MM.1S (cell line): ENCODE results near the gene DGUOK.

Experiments used
- DNase-seq: peaks from one replicate; pipeline ENCODE4 v3.0.0-alpha.2; 2015
- H2AFZ ChIP-seq: fragments of 300-600 bp; sonication (generic); 2 replicates; pipeline ENCODE4 v1.6.0; 2016; ENCODE audit warnings: antibody characterized with exemption, low read length
- H3F3A ChIP-seq: fragments of 300-600 bp; sonication (generic); 2 replicates; pipeline ENCODE4 v1.6.1; 2016; ENCODE audit warnings: mild to moderate bottlenecking, antibody characterized with exemption, low read length, moderate library complexity, mixed read lengths; ENCODE audit not compliant: insufficient read depth
- H3K27ac ChIP-seq: fragments of 300-600 bp; sonication (generic); 2 replicates; pipeline ENCODE4 v1.5.1; 2016; ENCODE audit warnings: mild to moderate bottlenecking, low read length
- H3K27me3 ChIP-seq: fragments of 300-600 bp; sonication (generic); replicated peaks from 2 replicates; pipeline ENCODE4 v1.6.0; 2016; ENCODE audit warnings: low read length; ENCODE audit not compliant: insufficient read depth
- H3K36me3 ChIP-seq: fragments of 300-600 bp; sonication (generic); replicated peaks from 2 replicates; pipeline ENCODE4 v1.6.1; 2016; ENCODE audit warnings: mild to moderate bottlenecking, low read length, mixed read lengths; ENCODE audit not compliant: insufficient read depth
- H3K4me1 ChIP-seq: fragments of 300-600 bp; sonication (generic); 2 replicates; pipeline ENCODE4 v1.6.1; 2016; ENCODE audit warnings: low read length, mixed read lengths
- H3K4me2 ChIP-seq: fragments of 300-600 bp; sonication (generic); 2 replicates; pipeline ENCODE4 v1.6.0; 2016; ENCODE audit warnings: low read depth, low read length
- H3K4me3 ChIP-seq: fragments of 300-600 bp; sonication (generic); 2 replicates; pipeline ENCODE4 v1.5.1; 2016; ENCODE audit warnings: low read length, mixed read lengths
- H3K79me2 ChIP-seq: fragments of 300-600 bp; sonication (generic); 2 replicates; pipeline ENCODE4 v1.6.1; 2016; ENCODE audit warnings: mixed run types, low read length, mixed read lengths
- H3K9ac ChIP-seq: fragments of 300-600 bp; sonication (generic); 2 replicates; pipeline ENCODE4 v1.6.1; 2016; ENCODE audit warnings: low read length, mixed read lengths
- H3K9me2 ChIP-seq: fragments of 300-600 bp; sonication (generic); replicated peaks from 2 replicates; pipeline ENCODE4 v1.6.1; 2016; ENCODE audit warnings: mild to moderate bottlenecking, low read length, mixed read lengths; ENCODE audit not compliant: insufficient read depth
- H3K9me3 ChIP-seq: fragments of 300-600 bp; sonication (generic); replicated peaks from 2 replicates; pipeline ENCODE4 v1.6.1; 2016; ENCODE audit warnings: mild to moderate bottlenecking, low read length, mixed read lengths; ENCODE audit not compliant: insufficient read depth
- H4K20me1 ChIP-seq: fragments of 300-600 bp; sonication (generic); 2 replicates; pipeline ENCODE4 v1.6.1; 2016; ENCODE audit warnings: mild to moderate bottlenecking, low read length, moderate library complexity, mixed read lengths; ENCODE audit not compliant: insufficient read depth
- CTCF ChIP-seq: fragments of 300-600 bp; sonication (generic); IDR thresholded peaks from 2 replicates; pipeline ENCODE4 v1.5.1; 2016; ENCODE audit warnings: antibody characterized with exemption, low read length, mixed read lengths
- EZH2 ChIP-seq: fragments of 300-600 bp; sonication (generic); optimal IDR thresholded peaks from 2 replicates; pipeline ENCODE3; 2017; ENCODE audit warnings: low read depth, mild to moderate bottlenecking, antibody characterized with exemption, low read length, mixed read lengths
- EZH2phosphoT487 ChIP-seq: fragments of 300-600 bp; sonication (generic); IDR thresholded peaks from 2 replicates; pipeline ENCODE4 v1.6.1; 2018; ENCODE audit warnings: antibody characterized with exemption, low read length

The DGUOK gene

GRCh38 chr2:74001121-74001520, 74.4 kb downstream of the DGUOK start:
- no peak for TF ChIP-seq EZH2
- TF ChIP-seq EZH2phosphoT487 = no peak
- no peak for TF ChIP-seq CTCF
- H3F3A ChIP-seq = 0 out of 2 replicates have a peak, but pooled peaks cover 5% of the 10 kb centered on the region
- no peaks in the 10 kb centered on the region for H3K4me1 ChIP-seq
- no peaks in the 10 kb centered on the region for H3K9me3 ChIP-seq
- no peaks in the 10 kb centered on the region for H3K36me3 ChIP-seq
- H3K9me2 ChIP-seq = no peaks in the 10 kb centered on the region
- peaks cover 76% of the 10 kb centered on the region for H3K79me2 ChIP-seq
- H3K9ac ChIP-seq = no peak overlapping the region
- H4K20me1 ChIP-seq = peaks cover 19% of the 10 kb centered on the region; the same call in 1 of the 2 replicates
- no peaks in the 10 kb centered on the region for H3K27me3 ChIP-seq
- H3K4me2 ChIP-seq = no peak overlapping the region
- H3K4me3 ChIP-seq = no peak overlapping the region
- no peak for DNase-seq
- no peak overlapping the region for H2AFZ ChIP-seq
- no peak overlapping the region for H3K27ac ChIP-seq

- H3K9me2 ChIP-seq = no peaks in the 10 kb centered on the region
- H3K27me3 ChIP-seq = no peaks in the 10 kb centered on the region
- H3K4me1 ChIP-seq = no peaks in the 10 kb centered on the region
- no peak overlapping the region for H3K9ac ChIP-seq
- no peak for TF ChIP-seq EZH2
- no peak for TF ChIP-seq CTCF
- no peak for TF ChIP-seq EZH2phosphoT487
- peak overlapping the region; percentile 75 for H3K4me2 ChIP-seq
- H2AFZ ChIP-seq = no peak overlapping the region
- H3K36me3 ChIP-seq = no peaks in the 10 kb centered on the region
- H3K79me2 ChIP-seq = peaks cover 74% of the 10 kb centered on the region
- H3F3A ChIP-seq = 0 out of 2 replicates have a peak, but pooled peaks cover 5% of the 10 kb centered on the region
- no peaks in the 10 kb centered on the region for H3K9me3 ChIP-seq
- H3K27ac ChIP-seq = no peak overlapping the region
- H4K20me1 ChIP-seq = peaks cover 19% of the 10 kb centered on the region; the same call in 1 of the 2 replicates
- no peak for DNase-seq
- peak overlapping the region; percentile 46; the same call in 1 of the 2 replicates for H3K4me3 ChIP-seq
Observed at GRCh38 chr2:74001781-74002504, 75.3 kb downstream of the DGUOK start.

- Histone ChIP-seq H3K27ac (no peak overlapping the region), H3K4me2 (peak overlapping the region; percentile 83), H3K9me3 (no peaks in the 10 kb centered on the region), H3K4me3 (peak overlapping the region; percentile 55), H3F3A (0 out of 2 replicates have a peak, but pooled peaks cover 5% of the 10 kb centered on the region), H3K9me2 (no peaks in the 10 kb centered on the region), H2AFZ (0 out of 2 replicates have a peak overlapping the region, but pooled peaks have one; percentile 36), H3K4me1 (no peaks in the 10 kb centered on the region), H3K9ac (peak overlapping the region; percentile 12; the same call in 1 of the 2 replicates), H3K79me2 (peaks cover 71% of the 10 kb centered on the region), H3K27me3 (no peaks in the 10 kb centered on the region), H4K20me1 (peaks cover 16% of the 10 kb centered on the region; the same call in 1 of the 2 replicates), H3K36me3 (no peaks in the 10 kb centered on the region)
- DNase-seq = peak; percentile 82
- TF ChIP-seq EZH2phosphoT487 (no peak), CTCF (no peak; the same call in 1 of the 2 replicates), EZH2 (no peak)
Observed at GRCh38 chr2:74002505-74003421, 76.1 kb downstream of the DGUOK start.
